GM18526 (cell line): ENCODE measurements around the gene SORL1.

Source experiments
- POLR2A ChIP-seq: IDR thresholded peaks from 3 replicates; pipeline ENCODE4 v1.6.1; 2011; ENCODE audit not compliant: insufficient read length; ENCODE audit errors: extremely low read depth

SORL1 gene

DNA sequence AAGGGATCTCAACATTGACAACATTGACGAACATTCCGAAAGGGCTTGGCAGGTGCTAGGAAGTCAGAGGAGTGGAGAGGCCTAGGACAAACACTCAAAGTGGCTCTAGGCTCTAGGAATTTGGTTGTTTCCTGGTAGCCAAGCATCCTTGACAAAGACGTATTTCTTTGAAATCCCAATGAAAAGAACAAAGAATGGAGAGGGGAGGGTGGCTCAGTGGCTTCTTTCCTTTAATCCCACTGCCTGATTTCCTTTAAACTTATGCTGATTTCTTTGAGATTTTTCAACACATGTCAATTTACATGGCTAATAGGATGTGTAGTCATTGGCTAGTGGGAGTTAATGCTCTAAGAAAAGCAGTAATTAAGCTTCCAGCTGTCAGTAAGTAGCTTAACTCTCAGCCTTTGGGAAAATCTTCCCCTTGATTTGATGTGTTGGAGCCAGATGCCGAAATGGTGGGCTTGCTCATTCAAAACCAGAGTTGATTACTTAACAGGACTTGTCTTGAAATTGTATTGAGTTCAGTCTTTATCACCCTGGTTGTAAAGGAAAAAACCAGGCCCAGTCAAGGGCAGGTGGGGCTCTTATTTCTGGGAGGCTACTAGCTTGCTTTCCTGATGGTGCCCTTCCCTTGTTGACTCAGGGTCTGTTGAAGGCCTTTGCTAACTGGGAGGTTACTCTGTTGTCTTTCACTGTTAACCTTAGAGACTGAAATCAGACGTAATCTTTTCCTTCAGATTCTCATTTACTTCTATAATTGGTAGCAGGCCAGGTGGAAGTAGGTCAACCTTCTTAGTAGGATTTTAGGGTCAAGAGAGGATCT lies 45.3 kb downstream of the SORL1 start:
- no peak for TF ChIP-seq POLR2A

DNA sequence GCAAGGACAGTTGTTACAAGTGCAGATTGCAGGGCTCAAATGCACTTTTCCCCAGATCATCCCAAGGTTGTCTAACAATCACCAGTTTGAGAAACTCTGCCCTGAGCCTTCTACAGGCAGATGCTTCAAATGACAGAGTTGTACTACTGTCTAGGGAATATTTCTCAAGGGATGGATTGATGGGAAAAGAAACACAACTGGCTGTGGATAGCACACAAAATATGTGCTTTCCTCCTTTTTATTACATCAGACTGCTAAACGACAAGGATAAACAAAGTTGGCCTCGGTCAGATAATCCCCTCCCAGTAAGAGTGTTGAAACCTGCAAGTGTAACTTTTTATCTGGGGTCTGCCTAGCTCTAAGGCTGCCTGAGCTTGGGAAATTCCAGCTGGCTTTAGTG lies 47.3 kb downstream of the SORL1 start:
- no peak for TF ChIP-seq POLR2A

- no peak for TF ChIP-seq POLR2A
Measured at GRCh38 chr11:121500275-121500674, 48.2 kb downstream of the SORL1 start.

DNA sequence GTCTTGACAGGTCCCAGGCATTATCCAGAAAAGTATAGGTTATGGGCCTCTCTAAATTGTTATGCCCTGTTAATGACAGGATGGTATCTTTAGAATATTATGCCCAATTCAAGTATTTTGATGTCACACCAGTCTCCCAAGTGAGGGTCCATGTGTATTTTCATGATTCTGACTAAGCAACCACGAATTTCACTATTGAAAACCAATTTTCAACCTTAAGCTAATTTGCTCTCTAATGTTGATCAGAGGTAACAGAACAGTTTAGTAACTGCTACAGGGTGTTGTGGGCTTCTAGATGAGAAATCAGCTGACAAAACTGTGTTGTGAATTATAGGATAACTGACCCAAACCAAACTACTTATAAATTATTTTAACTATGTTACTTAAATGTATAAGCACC lies 48.6 kb downstream of the SORL1 start:
- no peak for TF ChIP-seq POLR2A

DNA sequence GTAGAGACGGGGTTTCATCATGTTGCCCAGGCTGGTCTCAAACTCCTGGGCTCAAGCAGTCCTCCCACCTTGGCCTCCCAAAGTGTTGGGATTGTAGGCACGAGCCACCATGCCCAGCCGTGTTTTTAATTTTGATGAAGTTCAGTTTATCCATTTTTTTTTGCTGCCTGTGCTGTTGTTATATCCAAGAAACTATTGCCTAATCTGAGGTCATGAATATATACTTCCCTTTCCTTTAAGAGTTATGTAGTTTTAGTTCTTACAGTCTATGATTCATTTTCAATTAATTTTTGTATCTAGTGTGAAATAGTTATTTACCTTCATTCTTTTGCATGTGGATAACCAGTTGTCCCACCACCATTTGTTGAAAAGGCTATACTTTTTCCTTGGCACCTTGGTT lies 50.9 kb downstream of the SORL1 start:
- no peak for TF ChIP-seq POLR2A

GRCh38 chr11:121508449-121508848 lies 56.3 kb downstream of the SORL1 start:
- no peak for TF ChIP-seq POLR2A

- no peak for TF ChIP-seq POLR2A
Measured at GRCh38 chr11:121510438-121510837, 58.3 kb downstream of the SORL1 start.

- TF ChIP-seq POLR2A, result no peak
Measured at GRCh38 chr11:121512468-121513465, 60.7 kb downstream of the SORL1 start.

DNA sequence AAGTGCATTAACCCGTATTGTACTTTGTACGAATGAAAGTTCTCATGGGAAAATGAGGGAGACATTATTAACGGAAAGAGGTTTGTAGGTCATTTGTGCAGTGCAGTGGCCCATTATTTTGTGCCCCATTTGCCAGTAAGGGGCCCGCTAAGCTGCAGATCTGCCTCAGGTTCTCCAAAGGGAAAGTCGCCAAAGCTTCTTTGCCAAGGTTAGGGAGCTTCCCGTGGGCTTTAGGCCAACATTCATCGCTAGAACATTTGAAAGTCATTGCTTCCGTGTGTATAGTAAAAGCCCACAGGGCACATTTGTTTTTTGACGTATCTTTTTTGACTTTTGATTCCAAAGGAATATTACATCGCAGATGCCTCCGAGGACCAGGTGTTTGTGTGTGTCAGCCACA lies 61.7 kb downstream of the SORL1 start:
- no peak for TF ChIP-seq POLR2A

DNA sequence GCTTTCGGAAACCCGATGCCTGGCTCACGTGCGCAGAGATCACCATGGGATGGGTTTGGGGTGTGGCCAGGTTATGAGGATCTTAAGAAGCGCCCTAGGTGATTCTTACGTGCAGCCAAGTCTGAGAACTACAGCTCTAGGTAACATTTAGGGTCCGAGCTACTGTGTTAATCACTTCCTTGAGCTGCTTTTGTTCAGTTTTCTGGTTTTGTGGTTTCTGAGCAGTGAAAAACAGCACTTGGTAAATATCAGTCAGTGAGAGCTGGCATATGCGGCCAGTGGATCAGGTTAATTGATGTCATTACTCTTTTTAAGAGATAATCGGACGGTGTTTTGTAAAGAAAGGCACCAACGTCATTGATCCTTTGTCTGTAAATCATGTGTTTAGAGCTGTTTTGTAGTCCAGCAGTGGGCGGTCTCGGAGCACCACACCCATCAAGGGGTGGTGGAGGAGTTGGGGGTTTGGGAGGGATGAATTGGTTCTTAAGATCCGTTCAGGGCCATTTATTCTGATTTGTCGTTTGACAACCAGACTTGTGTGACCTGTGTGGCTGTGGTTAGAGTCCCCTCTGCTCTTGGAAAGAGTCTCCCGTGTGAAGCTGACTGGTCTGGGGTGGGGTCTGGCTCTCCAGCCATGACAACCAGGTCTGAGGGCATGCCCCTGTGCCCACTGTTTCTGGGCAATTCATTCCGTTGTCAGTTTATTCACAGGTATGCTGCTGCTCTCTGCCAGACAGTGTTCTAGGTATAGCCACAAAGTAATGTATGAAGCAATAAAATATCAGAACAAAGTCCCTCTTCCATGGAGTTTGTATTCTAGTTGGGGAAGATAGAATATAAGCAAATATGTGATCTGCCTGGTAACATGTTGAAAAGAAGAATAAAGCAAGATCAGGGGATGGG lies 62.6 kb downstream of the SORL1 start:
- no peak for TF ChIP-seq POLR2A

DNA sequence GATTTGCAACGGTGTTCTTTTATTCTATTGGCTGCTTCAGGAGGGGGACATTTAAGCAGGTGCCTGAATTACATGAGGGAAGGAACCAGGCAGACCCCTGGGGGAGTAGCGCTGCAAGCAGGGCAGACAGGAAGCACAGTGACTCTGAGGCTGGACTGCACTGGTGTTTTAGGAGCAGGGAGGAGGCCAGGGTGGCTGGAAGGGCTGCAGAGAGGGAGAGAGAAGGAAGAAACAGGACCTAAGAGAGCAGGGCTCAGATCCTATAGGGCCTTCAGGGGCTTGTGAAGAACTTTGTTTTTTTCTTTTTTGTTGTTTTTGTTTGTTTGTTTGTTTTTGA lies 63.2 kb downstream of the SORL1 start:
- no peak for TF ChIP-seq POLR2A

DNA sequence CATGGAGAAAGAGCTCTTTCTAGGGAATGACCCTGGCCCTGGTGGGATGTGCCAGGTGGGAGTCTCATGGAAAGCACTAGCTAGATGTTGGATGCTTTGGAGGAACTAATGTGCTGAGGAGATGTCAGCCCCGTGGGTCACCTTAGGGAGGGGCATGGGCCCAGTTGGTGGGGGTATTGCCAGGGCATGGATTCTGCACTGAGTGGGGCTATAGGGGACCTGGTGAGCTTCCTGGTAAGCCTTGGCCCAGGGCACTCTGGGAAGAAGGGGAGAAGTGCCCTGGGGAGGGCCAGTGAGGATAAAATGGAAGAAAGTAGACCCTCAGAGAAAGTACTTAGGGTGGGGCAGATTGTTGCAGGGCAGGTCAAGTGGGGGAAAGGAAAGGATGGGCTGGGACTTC lies 65.9 kb downstream of the SORL1 start:
- TF ChIP-seq POLR2A, result no peak

- no peak for TF ChIP-seq POLR2A
Measured at GRCh38 chr11:121520243-121521144, 68.4 kb downstream of the SORL1 start.
